Retina (tissue), 1 donor: ENCODE results near the gene OR6C74.

ENCODE experiments used
- DNase-seq: peaks from one replicate; pipeline ENCODE4 v3.0.0-alpha.2; 2016

Gene OR6C74

DNA sequence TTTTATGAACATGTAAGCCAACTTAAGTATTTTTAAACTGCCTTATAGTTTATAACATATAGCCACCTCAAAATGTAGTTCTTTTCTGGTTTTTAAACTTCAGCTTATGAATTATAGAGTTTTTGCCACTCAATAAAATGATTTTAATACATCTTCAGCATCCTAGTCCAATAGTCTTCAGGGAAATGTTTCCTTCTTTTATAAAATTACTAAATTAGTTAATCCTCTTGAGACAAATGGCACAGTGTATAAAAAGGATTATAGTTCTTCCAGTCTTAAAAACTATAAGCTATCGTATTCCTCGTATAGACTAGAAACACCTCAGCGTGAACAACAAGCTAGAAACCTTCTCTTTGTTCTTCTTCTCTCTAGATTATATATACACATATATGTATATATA lies at the start of gene OR6C74:
OR6C74 (plus strand) TSS at position 301 of the 400 bp plus-strand sequence. CDS start 2,679 bp downstream, outside the sequence.
- DNase-seq = no peak

DNA sequence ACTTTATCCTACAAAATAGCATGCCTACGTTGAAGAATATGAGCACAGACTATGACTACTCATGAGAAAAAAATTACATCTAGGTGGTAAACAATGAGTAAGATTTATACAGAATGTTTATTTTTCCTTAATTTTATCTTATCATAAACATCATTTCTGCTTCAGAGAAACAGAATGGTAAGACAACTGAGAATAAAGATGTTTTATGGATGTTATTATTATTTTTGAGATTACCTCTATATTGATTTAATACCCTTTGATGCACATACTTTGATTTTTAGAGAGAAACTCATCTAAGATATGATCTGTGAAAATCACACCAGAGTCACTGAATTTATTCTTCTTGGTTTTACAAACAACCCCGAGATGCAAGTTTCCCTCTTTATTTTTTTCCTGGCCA lies 23.7 kb upstream of the OR6C74 start, which contains the start of gene OR10A7:
OR10A7 (plus strand) TSS at position 301 of the 400 bp plus-strand sequence; CDS start at position 301, 0 bp downstream.
- no peak for DNase-seq

DNA sequence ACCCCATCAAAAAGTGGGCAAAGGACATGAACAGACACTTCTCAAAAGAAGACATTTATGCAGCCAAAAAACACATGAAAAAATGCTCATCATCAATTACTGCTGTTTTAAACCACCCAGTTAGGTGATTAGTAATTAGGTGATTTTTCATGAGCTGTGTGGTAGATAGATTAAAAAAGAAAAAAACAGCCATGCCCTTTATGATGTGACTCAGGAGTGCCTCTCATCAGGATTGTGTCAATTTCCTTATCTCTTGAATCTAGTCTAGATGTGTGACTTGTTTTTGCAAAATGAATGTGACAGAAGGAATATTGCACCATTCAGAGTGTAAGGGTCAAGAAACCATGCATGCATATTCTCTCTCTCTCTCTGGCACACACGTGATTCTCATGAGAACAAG lies 17.9 kb upstream of the OR6C74 start:
- DNase-seq = no peak

DNA sequence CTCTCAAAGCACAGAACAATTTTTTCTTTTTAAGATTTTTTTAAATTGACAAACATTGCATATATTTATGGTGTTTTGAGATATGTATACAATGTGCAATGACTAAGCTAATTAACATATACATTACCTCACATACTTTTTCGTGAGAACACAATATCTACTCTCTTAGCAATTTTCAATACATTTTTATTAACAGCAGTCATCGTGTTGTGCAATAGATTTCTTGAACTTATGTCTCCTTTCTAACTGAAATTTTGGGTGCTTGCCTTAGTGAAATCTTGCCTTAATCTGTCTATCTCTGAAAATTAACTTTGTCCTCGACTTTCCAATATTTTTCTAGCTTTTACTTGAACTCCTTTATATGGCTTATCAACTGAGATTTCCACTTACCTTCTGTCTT lies 16.8 kb upstream of the OR6C74 start:
- no peak for DNase-seq

DNA sequence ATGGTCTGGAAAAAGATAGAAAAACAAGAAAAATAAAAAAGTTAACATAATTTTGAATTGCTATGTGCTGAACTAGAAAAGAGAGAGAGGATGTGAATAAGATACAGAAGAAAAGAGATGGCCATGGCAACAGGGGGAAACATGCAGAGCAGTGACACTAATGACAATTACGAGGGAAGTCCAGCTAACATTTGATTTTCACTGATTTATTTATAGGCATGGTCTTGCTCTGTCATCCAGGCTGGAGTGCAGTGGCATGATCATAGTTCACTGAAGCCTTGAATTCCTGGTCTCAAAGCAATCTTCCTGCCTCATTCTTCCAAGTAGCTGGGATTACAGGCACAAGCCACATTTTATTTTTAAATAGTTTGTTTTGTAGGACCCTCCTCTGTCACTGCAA lies 1.8 kb downstream of the OR6C74 start:
- no peak for DNase-seq

DNA sequence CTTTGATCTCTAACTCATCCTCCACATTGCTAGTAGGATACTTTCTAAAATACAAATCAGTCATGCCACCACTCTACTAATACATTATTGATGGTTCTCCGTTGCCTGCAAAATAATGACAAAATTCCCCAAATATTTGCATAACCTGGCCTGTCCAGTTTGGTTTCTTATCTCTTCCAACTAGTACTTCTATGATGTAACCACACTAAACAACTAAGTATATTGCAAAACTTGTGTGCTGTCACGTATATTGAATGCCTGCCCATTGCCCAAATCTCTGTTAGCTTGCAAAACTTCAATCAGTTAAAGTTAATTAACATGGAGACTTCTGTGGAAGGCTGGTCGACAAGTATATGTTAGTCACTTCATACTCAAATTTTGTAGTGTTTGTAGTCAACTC lies 6.5 kb downstream of the OR6C74 start:
- no peak for DNase-seq

DNA sequence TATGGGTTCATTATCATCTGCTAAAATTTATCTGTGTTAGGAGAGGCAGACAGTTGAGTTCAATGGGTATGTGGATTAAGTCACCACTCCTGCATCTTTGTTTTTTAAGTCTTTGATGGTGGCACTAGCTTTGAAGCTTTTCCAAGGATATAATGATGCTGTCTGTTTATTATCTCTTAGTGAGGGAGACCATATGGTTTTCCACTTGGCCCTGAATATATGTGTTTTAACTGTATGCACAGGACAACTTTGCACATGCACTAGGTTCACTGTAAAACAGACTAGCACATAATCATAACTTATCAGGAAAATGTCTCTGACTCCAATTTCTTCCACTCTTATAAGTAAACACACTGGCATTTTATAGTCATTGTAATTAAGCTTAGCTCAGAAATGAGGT lies 8.9 kb downstream of the OR6C74 start:
- DNase-seq = no peak

DNA sequence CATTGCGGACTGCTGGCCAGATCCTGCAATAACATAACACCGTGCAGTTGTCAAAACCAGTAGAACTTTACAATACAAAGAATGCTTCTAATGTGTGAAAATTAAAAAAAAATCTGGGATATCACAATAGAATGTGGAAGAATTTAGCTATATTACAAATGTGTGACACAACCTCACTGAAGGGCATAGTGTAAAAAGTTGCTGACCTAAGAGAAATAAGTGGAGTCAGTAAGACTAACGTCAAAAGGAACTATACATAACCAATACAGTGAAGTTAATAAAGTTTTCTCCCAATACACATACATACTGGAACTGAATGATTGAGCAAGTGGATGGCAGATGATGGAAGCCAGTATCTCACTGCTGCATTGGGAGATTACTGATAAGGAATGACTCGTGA lies 12.4 kb downstream of the OR6C74 start:
- no peak for DNase-seq

DNA sequence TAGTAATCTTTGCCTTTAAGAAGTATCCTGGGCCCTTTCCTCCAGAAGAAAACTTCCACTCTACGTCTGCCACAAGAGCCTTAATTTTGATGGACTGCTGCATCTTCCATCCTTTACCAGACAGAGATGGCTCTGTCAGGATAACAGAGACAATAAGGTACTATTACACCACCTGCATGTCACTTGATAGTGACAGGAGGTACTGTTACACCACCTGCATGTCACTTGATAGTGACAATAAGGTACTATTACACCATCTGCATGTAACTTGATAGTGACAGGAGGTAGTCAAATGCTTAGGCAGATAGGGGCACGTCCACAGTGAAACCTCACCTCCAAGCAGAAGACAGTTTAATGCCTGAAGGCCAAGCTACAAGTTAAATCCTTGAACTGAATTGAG lies 13.9 kb downstream of the OR6C74 start:
- DNase-seq = no peak

DNA sequence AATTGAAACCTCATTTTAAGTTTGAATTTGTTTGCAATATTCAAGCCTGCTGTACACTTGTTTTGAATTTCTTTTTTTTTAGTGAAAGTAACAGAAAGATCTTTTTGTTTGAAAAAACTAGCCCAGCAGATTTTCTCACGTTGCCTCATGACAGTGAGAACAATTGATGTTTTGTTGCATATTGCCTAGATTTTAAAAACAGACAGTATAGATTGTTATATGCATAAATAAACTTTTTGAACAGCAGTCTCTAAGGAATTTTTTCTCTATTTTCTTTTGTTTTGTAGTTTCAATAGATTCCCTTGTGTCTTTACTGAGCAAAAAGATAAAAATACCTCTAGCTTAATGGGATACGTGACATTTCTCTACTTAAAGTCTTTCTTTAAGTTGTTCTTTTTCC lies 36.6 kb downstream of the OR6C74 start:
- no peak for DNase-seq

DNA sequence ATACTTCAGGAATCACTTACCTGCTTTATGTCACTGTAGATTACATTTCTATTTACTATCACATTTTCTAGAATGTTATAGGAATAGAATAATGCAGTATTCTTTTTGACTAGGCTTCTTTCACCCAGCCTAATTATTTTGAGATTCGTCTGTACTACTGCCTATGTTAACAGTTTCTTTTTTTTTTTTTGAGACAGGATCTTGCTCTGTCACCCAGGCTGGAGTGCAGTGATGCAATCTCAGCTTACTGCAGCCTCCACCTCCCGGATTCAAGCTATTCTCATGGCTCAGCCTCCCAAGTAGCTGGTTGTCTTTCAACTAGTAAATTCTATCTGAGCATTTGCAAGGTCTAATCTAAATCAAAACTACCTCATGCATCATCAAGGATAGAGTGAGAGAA lies 45.6 kb downstream of the OR6C74 start:
- DNase-seq = no peak
